ACHN (cell line): Measurements from ENCODE around the gene KCTD4.
"Not testable (repeated sequence)": the region's sequence is repeated elsewhere in the genome, so short reads cannot be mapped to it uniquely, and the experiment has no call there.

Source experiments
- DNase-seq: peaks from one replicate; pipeline ENCODE4 v3.0.0-alpha.2; 2015
- in situ Hi-C: cut with HindIII; loops from 2 replicates; pipeline ENCODE4 v1.10.0; 2017; ENCODE audit warnings: low sequenced_read_pairs, low pct_ligation_motif_present, low pct_unique_long_range_greater_than_20kb

The KCTD4 gene

GRCh38 chr13:45219123-45219891 lies 18.5 kb upstream of the KCTD4 start:
- DNase-seq, result peak; percentile 42

GRCh38 chr13:45218689-45219088 lies 17.8 kb upstream of the KCTD4 start:
- DNase-seq, result no peak
- in situ Hi-C loops, result no loop called here

More at GRCh38 chr13:45219123-45219891, 18.5 kb upstream of the KCTD4 start:
- in situ Hi-C loops, result no loop called here

- DNase-seq, result no peak
Observed at GRCh38 chr13:45216193-45216592, 15.3 kb upstream of the KCTD4 start.

GRCh38 chr13:45215392-45216077 lies 14.7 kb upstream of the KCTD4 start:
- DNase-seq, result no peak
- in situ Hi-C loops, result no loop called here

More at GRCh38 chr13:45216193-45216592, 15.3 kb upstream of the KCTD4 start:
- in situ Hi-C loops, result no loop called here

- in situ Hi-C loops, result no loop called here
- no peak for DNase-seq
Observed at GRCh38 chr13:45209229-45209628, 8.4 kb upstream of the KCTD4 start.

GRCh38 chr13:45208132-45208531 lies 7.3 kb upstream of the KCTD4 start:
- no peak for DNase-seq
- in situ Hi-C loops, result no loop called here

GRCh38 chr13:45207319-45207718 lies 6.5 kb upstream of the KCTD4 start:
- in situ Hi-C loops, result no loop called here
- no peak for DNase-seq

GRCh38 chr13:45206340-45206739 lies 5.5 kb upstream of the KCTD4 start:
- in situ Hi-C loops, result no loop called here
- DNase-seq, result peak; percentile 91

- in situ Hi-C loops, result no loop called here
- DNase-seq, result no peak
Observed at GRCh38 chr13:45205124-45205523, 4.3 kb upstream of the KCTD4 start.

- in situ Hi-C loops, result no loop called here
- DNase-seq, result no peak
Observed at GRCh38 chr13:45199711-45200110, 1.1 kb downstream of the KCTD4 start.

- in situ Hi-C loops, result no loop called here
- DNase-seq, result no peak
Observed at GRCh38 chr13:45198924-45199323, 1.9 kb downstream of the KCTD4 start.

GRCh38 chr13:45198041-45198440 lies 2.8 kb downstream of the KCTD4 start:
- DNase-seq, result no peak
- in situ Hi-C loops, result no loop called here

- in situ Hi-C loops, result no loop called here
- peak; percentile 59 for DNase-seq
Observed at GRCh38 chr13:45196622-45197021, 4.2 kb downstream of the KCTD4 start.

GRCh38 chr13:45196096-45196495 lies 4.7 kb downstream of the KCTD4 start:
- in situ Hi-C loops, result no loop called here
- DNase-seq, result no peak

- in situ Hi-C loops, result no loop called here
- no peak for DNase-seq
Observed at GRCh38 chr13:45195421-45195820, 5.4 kb downstream of the KCTD4 start.

- in situ Hi-C loops, result no loop called here
- peak; percentile 80 for DNase-seq
Observed at GRCh38 chr13:45194081-45194939, 6.5 kb downstream of the KCTD4 start.

GRCh38 chr13:45191874-45192273 lies 9.0 kb downstream of the KCTD4 start:
- DNase-seq, result no peak

GRCh38 chr13:45189511-45189910 lies 11.3 kb downstream of the KCTD4 start:
- in situ Hi-C loops, result not testable (repeated sequence)
- peak; percentile 94 for DNase-seq

More at GRCh38 chr13:45191874-45192273, 9.0 kb downstream of the KCTD4 start:
- in situ Hi-C loops, result no loop called here

- in situ Hi-C loops, DNase-seq: not testable (repeated sequence)
Observed at GRCh38 chr13:45189077-45189476, 11.8 kb downstream of the KCTD4 start.
